GM04503 (cell line): ENCODE measurements around the gene SSC5D.
"Not testable (repeated sequence)": the region's sequence is repeated elsewhere in the genome, so short reads cannot be mapped to it uniquely, and the experiment has no call there.

Source experiments
- DNase-seq: peaks from one replicate; pipeline ENCODE4 v3.0.0-alpha.2; 2012; ENCODE audit warnings: low read depth

Gene SSC5D

GRCh38 chr19:55503502-55504251 lies 15.4 kb downstream of the SSC5D start:
- no peak for DNase-seq

- DNase-seq: no peak
Measured at GRCh38 chr19:55504252-55504603, 16.0 kb downstream of the SSC5D start.

- no peak for DNase-seq
Measured at GRCh38 chr19:55504981-55505380, 16.7 kb downstream of the SSC5D start.

GRCh38 chr19:55508120-55508519 lies 19.9 kb downstream of the SSC5D start:
- DNase-seq: no peak

- peak; percentile 35 for DNase-seq
Measured at GRCh38 chr19:55516878-55517620, 28.8 kb downstream of the SSC5D start.

GRCh38 chr19:55519451-55520311 lies 31.4 kb downstream of the SSC5D start:
- peak; percentile 70 for DNase-seq

- DNase-seq: no peak
Measured at GRCh38 chr19:55520691-55521292, 32.6 kb downstream of the SSC5D start.

GRCh38 chr19:55525289-55526101 lies 37.3 kb downstream of the SSC5D start:
- no peak for DNase-seq

GRCh38 chr19:55526216-55527196 lies 38.3 kb downstream of the SSC5D start:
- peak; percentile 20 for DNase-seq

- DNase-seq: no peak
Measured at GRCh38 chr19:55527197-55528029, 39.2 kb downstream of the SSC5D start.

- DNase-seq: no peak
Measured at GRCh38 chr19:55528030-55528803, 40.0 kb downstream of the SSC5D start.

- DNase-seq: no peak
Measured at GRCh38 chr19:55529636-55530234, 41.5 kb downstream of the SSC5D start.

GRCh38 chr19:55530996-55531395 lies 42.8 kb downstream of the SSC5D start:
- DNase-seq: no peak

GRCh38 chr19:55534280-55534679 lies 46.0 kb downstream of the SSC5D start:
- DNase-seq: not testable (repeated sequence)

- no peak for DNase-seq
Measured at GRCh38 chr19:55535173-55535964, 47.1 kb downstream of the SSC5D start.

- no peak for DNase-seq
Measured at GRCh38 chr19:55535965-55536350, 47.7 kb downstream of the SSC5D start.

GRCh38 chr19:55536366-55536765 lies 48.1 kb downstream of the SSC5D start:
- no peak for DNase-seq
